Measurements from ENCODE around the gene TMOD3.
"Not testable (repeated sequence)": the region's sequence is repeated elsewhere in the genome, so short reads cannot be mapped to it uniquely, and the experiment has no call there.

The TMOD3 gene

GRCh38 chr15:51829376-51830275 is at the start of gene TMOD3:
TMOD3 (plus strand) TSS chr15:51829653; CDS start chr15:51862885, 33,232 bp downstream.
- DNase-seq (ENCODE audit: low spot score), result peak; percentile 93

DNA sequence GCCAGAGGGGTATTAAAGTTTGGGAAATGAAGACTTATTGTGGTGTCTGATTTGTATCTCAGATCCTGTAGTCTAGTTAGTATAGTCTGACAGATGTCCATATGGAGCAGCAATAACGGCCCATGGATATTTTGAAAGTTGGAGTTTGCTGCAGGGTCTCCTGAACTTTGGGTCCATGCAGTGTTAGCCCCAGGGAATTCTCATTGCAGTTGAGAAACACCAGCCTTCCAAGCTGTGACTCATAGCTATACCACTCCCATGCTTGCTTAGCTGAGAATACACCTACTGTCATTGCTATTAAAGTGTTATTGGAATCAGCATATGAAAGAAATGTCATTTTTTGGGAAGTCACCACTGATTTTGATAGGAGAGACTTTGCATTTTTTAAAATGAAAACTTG is 48.8 kb upstream of the TMOD3 start:
- DNase-seq (ENCODE audit: low spot score), result no peak

DNA sequence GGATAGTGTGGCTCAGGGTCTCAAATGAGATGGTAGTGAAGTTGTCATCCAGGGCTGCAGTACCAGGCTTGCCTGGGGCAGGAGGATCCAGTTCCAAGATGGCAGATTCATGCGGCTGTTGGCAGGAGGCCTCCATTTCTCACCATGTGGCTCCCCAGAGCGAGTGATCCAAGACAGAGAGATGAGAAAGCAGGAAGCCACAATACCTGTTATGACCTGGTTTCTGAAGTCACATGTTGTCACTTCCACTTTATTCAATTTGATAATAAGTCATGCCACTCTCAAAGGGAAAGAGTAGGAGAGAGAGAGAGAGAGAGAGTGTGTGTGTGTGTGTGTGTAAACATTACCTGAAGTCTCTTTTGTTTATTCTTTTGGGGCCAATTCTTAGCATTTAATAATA is 47.9 kb upstream of the TMOD3 start:
- no peak for DNase-seq (ENCODE audit: low spot score)

GRCh38 chr15:51782357-51782896 is 47.0 kb upstream of the TMOD3 start:
- no peak for DNase-seq (ENCODE audit: low spot score)

- DNase-seq (ENCODE audit: low spot score), result no peak
These were observed 45.5 kb upstream of the TMOD3 start for GRCh38 chr15:51783967-51784366.

- DNase-seq (ENCODE audit: low spot score), result not testable (repeated sequence)
These were observed 42.3 kb upstream of the TMOD3 start for GRCh38 chr15:51787130-51787529.

DNA sequence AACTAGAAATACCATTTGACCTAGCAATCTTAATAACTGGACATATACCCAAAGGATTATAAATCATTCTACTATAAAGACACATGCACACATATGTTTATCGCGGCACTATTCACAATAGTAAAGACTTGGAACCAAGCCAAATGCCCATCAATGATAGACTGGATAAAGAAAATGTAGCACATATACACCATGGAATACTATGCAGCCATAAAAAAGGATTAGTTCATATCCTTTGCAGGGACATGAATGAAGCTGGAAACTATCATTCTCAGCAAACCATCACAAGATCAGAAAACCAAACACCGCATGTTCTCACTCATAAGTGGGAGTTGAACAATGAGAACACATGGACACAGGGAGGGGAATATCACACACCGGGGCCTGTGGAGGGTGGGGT is 37.0 kb upstream of the TMOD3 start:
- DNase-seq (ENCODE audit: low spot score), result not testable (repeated sequence)

DNA sequence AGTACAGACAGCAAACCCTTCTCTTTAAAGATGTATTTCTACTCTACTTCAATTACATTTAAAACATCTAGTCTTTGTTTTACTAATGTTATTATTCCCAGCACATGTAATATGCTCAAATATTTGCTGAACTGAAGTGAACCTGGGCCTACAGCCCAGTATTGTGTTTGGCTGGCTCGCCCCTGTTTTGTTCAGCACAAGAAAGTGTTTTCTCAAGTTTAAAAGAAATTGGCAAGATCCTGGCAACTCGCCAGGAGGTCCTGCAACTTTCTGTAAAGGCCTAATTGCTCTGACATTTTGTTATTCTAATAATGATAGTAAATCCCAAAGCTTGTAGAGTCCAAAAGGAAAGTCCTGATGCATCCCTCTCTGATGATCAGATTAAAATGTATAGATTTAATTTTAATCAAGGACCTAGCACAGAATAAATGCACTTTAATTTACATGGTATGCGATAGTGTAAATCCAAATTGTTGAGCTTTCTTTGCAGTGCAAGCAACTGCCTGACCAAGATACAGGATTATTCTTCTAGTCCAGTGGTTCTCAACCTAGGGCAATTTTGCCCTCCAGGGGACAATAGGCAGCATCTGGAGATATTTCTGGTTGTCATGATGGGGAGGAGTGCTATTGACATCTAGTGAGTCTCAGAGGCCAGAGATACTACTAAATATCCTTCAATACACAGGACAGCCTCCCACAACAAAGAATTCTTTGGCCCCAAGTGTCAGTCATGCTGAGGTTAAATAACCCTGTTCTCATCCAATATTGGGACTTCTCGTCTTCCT is 35.7 kb upstream of the TMOD3 start:
- no peak for DNase-seq (ENCODE audit: low spot score)

- DNase-seq (ENCODE audit: low spot score), result no peak
These were observed 32.5 kb upstream of the TMOD3 start for GRCh38 chr15:51796847-51797401.

DNA sequence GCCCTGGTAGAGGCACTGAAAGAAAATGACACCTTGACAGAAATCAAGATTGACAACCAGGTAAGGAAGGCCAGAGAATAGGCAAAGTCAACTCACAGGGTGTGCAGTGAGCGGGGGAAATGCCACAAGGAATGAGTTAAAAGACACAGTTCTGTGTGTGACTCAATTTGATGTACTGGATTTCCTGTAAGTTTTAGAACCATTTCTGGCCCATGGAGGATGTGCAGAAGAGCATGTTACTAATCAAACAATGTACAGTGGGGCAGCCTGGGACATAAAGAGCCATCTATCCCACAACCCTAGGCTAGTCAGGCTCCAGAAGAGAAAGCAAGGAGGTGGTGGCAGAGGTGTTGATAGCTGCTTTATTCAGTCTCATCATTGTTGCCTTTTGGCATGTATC is 31.2 kb upstream of the TMOD3 start:
- no peak for DNase-seq (ENCODE audit: low spot score)

DNA sequence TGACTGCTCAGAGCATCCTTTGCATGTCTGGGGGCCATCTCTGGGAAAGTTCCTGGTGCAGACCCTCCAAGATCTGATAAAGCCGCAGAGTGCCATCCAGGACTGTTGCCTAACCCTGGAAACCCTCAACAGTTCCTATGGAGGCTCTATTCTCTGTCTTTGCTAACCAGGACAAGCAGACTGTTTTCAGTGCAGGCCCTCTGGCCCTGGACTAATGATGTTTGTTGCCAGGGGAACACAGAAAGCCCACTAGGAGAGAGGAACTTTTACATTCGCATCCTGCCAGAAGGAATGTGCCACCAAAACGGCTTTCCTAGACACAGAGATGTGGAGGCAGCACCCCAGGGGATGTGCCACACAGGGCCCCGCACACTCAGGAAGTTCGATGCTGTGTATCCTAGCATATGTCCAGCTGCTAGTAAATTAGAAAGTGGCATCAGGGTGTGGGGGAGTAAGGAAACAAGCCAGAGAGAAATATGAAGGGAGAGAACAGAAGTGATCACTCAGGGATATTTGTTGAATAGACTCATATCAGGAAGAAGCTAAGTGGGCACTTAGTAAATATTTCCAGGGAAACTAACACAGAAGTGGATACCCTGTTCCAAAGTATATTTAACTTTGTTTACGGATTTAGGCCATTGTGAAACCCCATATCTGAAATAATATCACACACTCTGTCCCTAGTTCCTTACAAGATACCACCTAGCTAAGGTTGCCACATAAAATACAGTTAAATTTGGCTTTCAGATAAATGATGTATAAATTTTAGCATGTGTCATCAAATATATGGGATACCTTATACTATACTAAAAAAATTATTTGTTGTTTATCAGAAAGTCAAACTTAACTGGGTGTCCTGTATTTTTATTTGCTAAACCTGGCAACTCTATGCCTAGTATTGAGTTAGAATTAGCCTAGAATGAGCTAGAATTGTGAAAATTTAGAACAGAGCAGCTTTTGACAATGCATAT is 29.9 kb upstream of the TMOD3 start:
- no peak for DNase-seq (ENCODE audit: low spot score)

- DNase-seq (ENCODE audit: low spot score), result no peak
These were observed 28.0 kb upstream of the TMOD3 start for GRCh38 chr15:51801391-51801835.

DNA sequence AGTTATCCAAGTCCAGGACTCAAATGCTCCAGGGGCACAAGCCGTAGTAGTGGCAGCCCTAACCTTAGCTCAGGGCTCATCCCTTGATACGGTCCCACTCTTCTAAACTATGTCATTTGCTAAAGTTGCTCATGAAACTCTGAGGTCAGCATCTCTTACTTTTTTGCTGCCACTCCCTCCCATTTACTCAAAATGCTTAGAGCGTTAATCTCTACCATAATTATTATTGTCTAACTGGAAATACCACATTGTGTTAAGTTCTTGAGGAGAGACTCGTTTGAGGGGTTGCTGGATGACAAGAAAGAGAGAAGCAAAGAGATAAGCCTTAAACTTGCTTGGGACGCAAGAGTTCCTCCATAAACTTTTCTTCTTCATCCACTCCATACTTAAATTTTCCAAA is 26.9 kb upstream of the TMOD3 start:
- no peak for DNase-seq (ENCODE audit: low spot score)

- no peak for DNase-seq (ENCODE audit: low spot score)
These were observed 25.5 kb upstream of the TMOD3 start for GRCh38 chr15:51803965-51804364.

GRCh38 chr15:51806123-51806522 is 23.3 kb upstream of the TMOD3 start:
- no peak for DNase-seq (ENCODE audit: low spot score)

- no peak for DNase-seq (ENCODE audit: low spot score)
These were observed 20.0 kb upstream of the TMOD3 start for GRCh38 chr15:51809457-51809856.

- DNase-seq (ENCODE audit: low spot score), result no peak
These were observed 16.9 kb upstream of the TMOD3 start for GRCh38 chr15:51812598-51812997.

DNA sequence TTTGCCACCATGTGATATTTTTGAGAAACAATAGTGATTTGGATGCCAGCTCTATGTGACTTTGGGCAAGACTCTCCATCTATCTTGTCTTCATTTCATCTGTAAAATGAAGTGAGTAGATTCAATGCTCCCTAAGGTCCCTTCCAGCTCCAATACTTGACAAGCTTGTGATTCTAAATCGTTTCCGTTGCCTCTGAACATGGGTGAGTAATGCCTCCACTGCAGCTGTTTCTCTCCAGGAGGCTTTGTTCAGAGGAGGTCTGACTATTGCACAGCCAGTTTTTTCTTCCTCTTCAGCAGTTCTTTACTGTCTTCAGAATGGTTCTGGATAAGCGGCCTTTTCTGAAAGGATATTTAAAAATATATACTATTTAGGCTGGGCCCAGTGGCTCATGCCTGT is 14.8 kb upstream of the TMOD3 start:
- no peak for DNase-seq (ENCODE audit: low spot score)

GRCh38 chr15:51816611-51817010 is 12.8 kb upstream of the TMOD3 start:
- no peak for DNase-seq (ENCODE audit: low spot score)

GRCh38 chr15:51818150-51818549 is 11.3 kb upstream of the TMOD3 start:
- DNase-seq (ENCODE audit: low spot score), result no peak

DNA sequence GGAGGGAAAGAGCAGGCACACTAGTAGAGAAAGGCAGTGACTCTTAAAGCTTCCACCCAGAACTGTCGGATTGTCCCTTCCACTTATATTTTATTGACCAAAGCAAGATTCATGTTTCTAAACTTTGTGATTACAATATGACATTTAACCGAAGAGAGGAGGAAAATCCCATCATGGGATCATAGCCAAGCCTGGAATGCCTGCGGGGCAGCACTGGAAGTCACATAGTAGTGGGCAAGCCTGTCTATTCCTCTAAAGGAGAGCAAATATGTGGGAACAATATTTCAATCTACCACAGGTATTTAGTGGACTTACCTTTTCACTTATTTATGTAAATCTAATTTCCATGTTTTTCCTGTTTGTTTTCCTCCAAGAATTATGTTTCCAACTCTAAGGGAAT is 3.8 kb upstream of the TMOD3 start:
- DNase-seq (ENCODE audit: low spot score), result no peak
